ENCODE measurements around the gene TULP4. TPM values are rescaled to one million over a fixed set of nuclear protein-coding genes. Genes with fewer than 3 reads are reported as not detected.

Gene TULP4
- 10 to 100 TPM; 61.9 to 72.0 TPM for total RNA-seq
- total RNA-seq: 75.3 to 86.8 reads per million in 2 donors

GRCh38 chr6:158312165-158312564, at the start of gene TULP4:
TULP4 (plus strand) TSS chr6:158312465; CDS start chr6:158314017, 1,552 bp downstream.
- ATAC-seq: no peak
- Mint-ChIP-seq H3K27me3 (no peaks in the 10 kb centered on the region), H3K4me1 (peaks cover 3% of the 10 kb centered on the region), H3K36me3 (ENCODE audit: low read depth) (peaks cover 6% of the 10 kb centered on the region), H3K27ac (no peak within 1 kb of the TSS), H3K4me3 (no peak within 1 kb of the TSS)
- H3K9me3 ChIP-seq (ENCODE audit: control insufficient read depth, low read length, poor library complexity, severe bottlenecking): no peaks in the 10 kb centered on the region
- DNase-seq: no peak

- no peaks in the 10 kb centered on the region for H3K9me3 ChIP-seq (ENCODE audit: control insufficient read depth, low read length, poor library complexity, severe bottlenecking)
- no peak overlapping the region for H3K4me3 Mint-ChIP-seq
- peaks cover 2% of the 10 kb centered on the region for H3K36me3 Mint-ChIP-seq (ENCODE audit: low read depth)
- H3K4me1 Mint-ChIP-seq: peaks cover 8% of the 10 kb centered on the region
- H3K27ac Mint-ChIP-seq: no peak overlapping the region
- DNase-seq (no peak), ATAC-seq (no peak)
- no peaks in the 10 kb centered on the region for H3K27me3 Mint-ChIP-seq
Observed at GRCh38 chr6:158262755-158263154, 49.5 kb upstream of the TULP4 start.

- Mint-ChIP-seq H3K4me1 (peaks cover 6% of the 10 kb centered on the region), H3K4me3 (no peak overlapping the region), H3K36me3 (ENCODE audit: low read depth) (peaks cover 2% of the 10 kb centered on the region), H3K27me3 (no peaks in the 10 kb centered on the region), H3K27ac (no peak overlapping the region)
- DNase-seq (no peak), ATAC-seq (no peak)
- no peaks in the 10 kb centered on the region for H3K9me3 ChIP-seq (ENCODE audit: control insufficient read depth, low read length, poor library complexity, severe bottlenecking)
Observed at GRCh38 chr6:158264180-158264579, 48.1 kb upstream of the TULP4 start.

- no peak overlapping the region for H3K4me3 Mint-ChIP-seq
- H3K4me1 Mint-ChIP-seq: peaks cover 4% of the 10 kb centered on the region
- no peak for ATAC-seq
- no peaks in the 10 kb centered on the region for H3K36me3 Mint-ChIP-seq (ENCODE audit: low read depth)
- no peak for DNase-seq
- no peak overlapping the region for H3K27ac Mint-ChIP-seq
- no peaks in the 10 kb centered on the region for H3K9me3 ChIP-seq (ENCODE audit: control insufficient read depth, low read length, poor library complexity, severe bottlenecking)
- H3K27me3 Mint-ChIP-seq: no peaks in the 10 kb centered on the region
Observed at GRCh38 chr6:158266131-158266530, 46.1 kb upstream of the TULP4 start.

GRCh38 chr6:158268361-158269147, 43.7 kb upstream of the TULP4 start:
- Mint-ChIP-seq H3K36me3 (ENCODE audit: low read depth) (peaks cover 2% of the 10 kb centered on the region), H3K27me3 (no peaks in the 10 kb centered on the region), H3K4me1 (peaks cover 5% of the 10 kb centered on the region), H3K4me3 (no peak overlapping the region), H3K27ac (no peak overlapping the region)
- H3K9me3 ChIP-seq (ENCODE audit: control insufficient read depth, low read length, poor library complexity, severe bottlenecking): no peaks in the 10 kb centered on the region
- DNase-seq: no peak
- no peak for ATAC-seq

- ATAC-seq (no peak), DNase-seq (no peak)
- H3K9me3 ChIP-seq (ENCODE audit: control insufficient read depth, low read length, poor library complexity, severe bottlenecking): no peaks in the 10 kb centered on the region
- peaks cover 4% of the 10 kb centered on the region for H3K36me3 Mint-ChIP-seq (ENCODE audit: low read depth)
- H3K4me1 Mint-ChIP-seq: peaks cover 5% of the 10 kb centered on the region
- H3K4me3 Mint-ChIP-seq: no peak overlapping the region
- peak overlapping the region; percentile 83 for H3K27ac Mint-ChIP-seq
- H3K27me3 Mint-ChIP-seq: no peaks in the 10 kb centered on the region
Observed at GRCh38 chr6:158269657-158270056, 42.6 kb upstream of the TULP4 start.

- peak overlapping the region; percentile 83 for H3K27ac Mint-ChIP-seq
- peaks cover 4% of the 10 kb centered on the region for H3K36me3 Mint-ChIP-seq (ENCODE audit: low read depth)
- H3K27me3 Mint-ChIP-seq: no peaks in the 10 kb centered on the region
- H3K4me1 Mint-ChIP-seq: peaks cover 5% of the 10 kb centered on the region
- no peak for DNase-seq
- ATAC-seq: peak; percentile 3
- no peaks in the 10 kb centered on the region for H3K9me3 ChIP-seq (ENCODE audit: control insufficient read depth, low read length, poor library complexity, severe bottlenecking)
- peak overlapping the region; percentile 36 for H3K4me3 Mint-ChIP-seq
Observed at GRCh38 chr6:158270389-158271127, 41.7 kb upstream of the TULP4 start.

GRCh38 chr6:158272324-158272723, 39.9 kb upstream of the TULP4 start:
- no peaks in the 10 kb centered on the region for H3K9me3 ChIP-seq (ENCODE audit: control insufficient read depth, low read length, poor library complexity, severe bottlenecking)
- Mint-ChIP-seq H3K4me1 (peaks cover 5% of the 10 kb centered on the region), H3K36me3 (ENCODE audit: low read depth) (peaks cover 4% of the 10 kb centered on the region), H3K4me3 (no peak overlapping the region), H3K27ac (no peak overlapping the region), H3K27me3 (no peaks in the 10 kb centered on the region)
- no peak for ATAC-seq
- DNase-seq: no peak

GRCh38 chr6:158278004-158278403, 34.3 kb upstream of the TULP4 start:
- H3K9me3 ChIP-seq (ENCODE audit: control insufficient read depth, low read length, poor library complexity, severe bottlenecking): no peaks in the 10 kb centered on the region
- Mint-ChIP-seq H3K4me3 (no peak overlapping the region), H3K36me3 (ENCODE audit: low read depth) (peaks cover 4% of the 10 kb centered on the region), H3K27me3 (no peaks in the 10 kb centered on the region), H3K27ac (no peak overlapping the region), H3K4me1 (peaks cover 13% of the 10 kb centered on the region)
- DNase-seq: no peak
- no peak for ATAC-seq

GRCh38 chr6:158279615-158280014, 32.6 kb upstream of the TULP4 start:
- H3K4me3 Mint-ChIP-seq: no peak overlapping the region
- no peaks in the 10 kb centered on the region for H3K9me3 ChIP-seq (ENCODE audit: control insufficient read depth, low read length, poor library complexity, severe bottlenecking)
- H3K36me3 Mint-ChIP-seq (ENCODE audit: low read depth): no peaks in the 10 kb centered on the region
- peaks cover 25% of the 10 kb centered on the region for H3K4me1 Mint-ChIP-seq
- no peaks in the 10 kb centered on the region for H3K27me3 Mint-ChIP-seq
- no peak overlapping the region for H3K27ac Mint-ChIP-seq
- DNase-seq (no peak), ATAC-seq (no peak)

- H3K4me1 Mint-ChIP-seq: peaks cover 40% of the 10 kb centered on the region
- H3K27me3 Mint-ChIP-seq: no peaks in the 10 kb centered on the region
- ATAC-seq (peak; percentile 90), DNase-seq (peak in 1 of 3 donors; percentile 15)
- H3K36me3 Mint-ChIP-seq (ENCODE audit: low read depth): no peaks in the 10 kb centered on the region
- H3K4me3 Mint-ChIP-seq: peak overlapping the region; percentile 84
- H3K27ac Mint-ChIP-seq: peak overlapping the region; percentile 96
- no peaks in the 10 kb centered on the region for H3K9me3 ChIP-seq (ENCODE audit: control insufficient read depth, low read length, poor library complexity, severe bottlenecking)
Observed at GRCh38 chr6:158283304-158283980, 28.8 kb upstream of the TULP4 start.

GRCh38 chr6:158284007-158284875, 28.0 kb upstream of the TULP4 start:
- Mint-ChIP-seq H3K4me1 (peaks cover 40% of the 10 kb centered on the region), H3K36me3 (ENCODE audit: low read depth) (no peaks in the 10 kb centered on the region), H3K27ac (peak overlapping the region; percentile 96), H3K4me3 (peak overlapping the region; percentile 84), H3K27me3 (no peaks in the 10 kb centered on the region)
- H3K9me3 ChIP-seq (ENCODE audit: control insufficient read depth, low read length, poor library complexity, severe bottlenecking): no peaks in the 10 kb centered on the region
- DNase-seq (no peak), ATAC-seq (peak; percentile 77)

Data from T-helper 17 cell (primary cell).